DMS 273 (cell line): ENCODE measurements around the gene UHRF1.
"Not testable (repeated sequence)": the region's sequence is repeated elsewhere in the genome, so short reads cannot be mapped to it uniquely, and the experiment has no call there.

ENCODE experiments used
- DNase-seq: peaks from one replicate; lab custom pipeline; 2025; ENCODE audit not compliant: unreplicated experiment; lab: John Stamatoyannopoulos, UW

The UHRF1 gene

DNA sequence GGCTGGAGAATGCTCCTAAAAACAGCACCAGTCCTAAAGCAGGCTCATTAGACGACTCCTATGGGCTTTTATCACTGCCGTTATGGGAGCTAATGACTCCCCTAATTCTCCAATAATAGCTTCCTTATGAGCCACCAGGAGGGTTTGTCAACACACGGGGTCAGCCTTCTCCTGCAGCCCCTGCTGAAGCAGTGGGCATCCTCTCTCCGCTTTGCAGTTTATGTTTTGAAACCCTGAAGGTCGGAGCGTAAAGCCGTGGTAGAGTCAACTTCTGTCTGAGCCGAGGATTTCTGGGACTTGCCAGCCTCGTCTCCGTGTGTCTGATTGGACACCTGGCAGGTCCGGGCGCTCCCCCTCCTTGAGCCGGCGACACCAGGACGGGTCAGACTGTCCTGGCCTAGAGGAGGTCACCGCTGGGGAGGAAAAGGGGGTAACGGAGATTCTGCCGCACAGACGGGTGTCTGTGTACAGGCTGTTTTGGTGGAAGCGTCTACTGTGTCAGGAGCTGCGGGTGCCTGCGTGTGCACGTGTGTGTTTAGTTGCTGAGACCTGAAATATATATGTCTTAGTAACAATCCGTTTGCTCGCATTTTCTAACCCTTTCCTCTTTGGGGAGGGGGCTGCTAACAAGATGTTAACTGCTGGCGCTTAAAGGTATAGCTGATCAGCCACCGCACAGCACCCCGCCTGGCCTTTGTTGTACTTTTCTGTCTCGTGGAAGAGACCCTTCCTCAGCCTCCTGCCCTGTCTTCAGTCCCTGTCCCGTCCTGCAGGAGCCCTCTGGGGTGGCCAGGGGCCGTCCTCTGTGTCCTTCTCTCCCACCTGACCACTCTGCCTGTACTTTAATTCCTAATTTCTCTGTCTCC lies 61.5 kb downstream of the UHRF1 start:
- peak; percentile 61 for DNase-seq

DNA sequence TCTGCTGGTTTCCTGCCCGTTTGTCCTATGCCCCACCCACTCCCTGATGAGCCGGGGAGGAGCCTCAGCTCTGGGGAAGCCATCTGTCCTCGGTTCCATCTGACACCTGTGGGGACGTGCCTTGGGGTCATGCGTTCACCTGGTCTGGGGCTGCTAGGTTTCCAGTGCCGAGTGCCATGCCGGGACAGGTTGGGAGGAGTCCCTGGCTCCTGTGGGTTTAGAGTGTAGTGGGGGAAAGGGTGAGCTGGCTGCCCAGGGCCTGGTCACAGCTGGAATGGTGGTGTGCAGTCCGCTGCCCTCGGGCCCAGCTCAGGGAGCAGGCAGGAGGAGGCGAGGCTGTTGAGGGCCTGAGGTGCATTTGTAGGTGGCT lies 62.1 kb downstream of the UHRF1 start:
- peak; percentile 74 for DNase-seq

DNA sequence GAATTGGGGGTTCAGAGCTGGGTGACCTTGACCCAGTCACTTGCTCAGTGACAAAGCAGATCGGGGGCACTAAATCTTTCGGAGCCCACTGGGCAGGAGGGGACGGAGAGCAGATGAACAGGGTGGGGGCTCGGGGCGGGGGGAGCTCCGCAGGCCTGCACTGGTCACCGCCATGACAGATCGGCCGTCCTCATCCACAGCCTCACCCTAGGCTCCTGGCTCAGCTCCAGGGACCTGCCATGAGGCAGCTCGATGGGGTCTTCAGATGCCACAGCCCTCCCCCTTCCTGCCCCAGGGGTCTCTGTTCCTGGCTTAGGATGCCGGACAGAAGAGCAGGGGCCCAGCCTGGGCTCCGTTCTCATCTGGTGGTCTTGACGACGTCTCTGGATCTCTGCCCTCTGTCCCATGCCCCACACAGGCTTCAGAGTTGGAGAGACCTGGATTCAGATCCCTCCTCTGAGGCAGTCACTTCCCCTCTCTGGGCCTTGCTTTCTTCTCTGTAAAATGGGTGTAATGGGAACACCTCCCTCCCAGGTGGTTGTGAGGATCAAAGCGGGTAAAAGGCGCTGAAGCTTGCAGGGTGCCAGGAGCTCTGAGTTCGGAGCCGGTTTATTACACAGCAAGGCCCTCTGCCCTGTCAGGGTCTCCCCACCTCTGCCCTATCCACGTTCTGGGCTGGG lies 62.7 kb downstream of the UHRF1 start:
- no peak for DNase-seq

DNA sequence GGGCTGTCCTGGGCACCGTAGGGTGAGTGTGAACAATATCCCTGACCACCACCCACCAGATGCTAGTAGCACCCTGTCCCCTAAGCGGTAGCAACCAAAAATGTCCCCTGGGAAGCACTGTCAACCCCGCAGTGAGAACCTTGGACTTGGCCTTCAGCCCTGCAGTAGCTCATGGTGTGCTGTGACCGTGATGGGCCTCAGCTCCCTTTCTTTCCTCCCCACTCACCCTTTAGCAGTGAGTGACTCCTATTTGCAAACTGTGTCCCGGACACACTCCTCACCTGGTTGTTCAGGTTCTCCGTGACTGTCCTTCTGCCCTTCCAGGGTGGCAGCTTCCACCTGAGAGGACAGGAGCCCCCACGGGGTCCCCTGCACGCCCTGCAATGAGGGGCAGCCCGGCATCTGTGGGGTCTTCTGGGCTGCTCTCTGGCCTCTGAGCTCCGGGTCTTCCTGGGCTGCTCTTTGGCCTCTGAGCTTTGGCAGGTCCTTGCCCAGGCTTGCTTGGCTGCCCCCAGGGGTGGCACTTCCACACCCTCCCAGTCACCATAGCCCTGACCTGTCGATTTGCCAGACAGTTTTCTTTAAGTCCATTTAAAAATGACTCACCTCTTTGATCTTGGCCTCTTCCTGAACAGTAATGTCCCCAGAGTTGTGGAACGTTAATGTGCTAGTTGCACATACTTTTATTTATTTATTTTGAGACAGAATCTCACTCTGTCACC lies 63.4 kb downstream of the UHRF1 start:
- DNase-seq = no peak

DNA sequence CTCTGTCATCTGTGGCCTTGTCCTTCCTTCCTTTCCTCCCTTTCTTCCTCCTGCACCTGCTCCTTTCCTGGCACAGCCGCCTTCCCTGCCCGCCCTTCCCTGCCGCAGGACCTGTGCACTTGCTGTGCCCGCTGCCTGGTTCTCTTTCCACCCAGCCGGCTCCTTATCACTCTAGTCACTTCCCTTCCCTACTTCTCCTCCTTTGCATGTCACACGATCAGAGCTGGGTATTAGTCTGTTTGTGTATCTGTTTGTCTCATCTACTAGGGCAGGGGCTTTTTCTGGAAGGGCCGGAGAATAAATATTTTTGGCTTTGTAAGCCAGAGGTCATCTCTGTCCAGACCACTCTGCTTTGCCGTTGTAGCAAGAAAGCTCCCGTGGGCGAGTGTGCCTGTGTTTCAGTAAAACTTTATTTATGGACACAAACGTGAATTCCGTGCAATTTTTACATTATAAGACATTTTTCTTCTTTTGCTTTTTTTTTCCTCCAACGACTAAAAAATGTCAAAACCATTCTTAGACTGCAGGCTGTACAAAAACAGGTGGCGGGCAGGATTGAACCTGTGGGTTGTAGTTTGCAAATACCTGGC lies 65.7 kb downstream of the UHRF1 start:
- DNase-seq = no peak

DNA sequence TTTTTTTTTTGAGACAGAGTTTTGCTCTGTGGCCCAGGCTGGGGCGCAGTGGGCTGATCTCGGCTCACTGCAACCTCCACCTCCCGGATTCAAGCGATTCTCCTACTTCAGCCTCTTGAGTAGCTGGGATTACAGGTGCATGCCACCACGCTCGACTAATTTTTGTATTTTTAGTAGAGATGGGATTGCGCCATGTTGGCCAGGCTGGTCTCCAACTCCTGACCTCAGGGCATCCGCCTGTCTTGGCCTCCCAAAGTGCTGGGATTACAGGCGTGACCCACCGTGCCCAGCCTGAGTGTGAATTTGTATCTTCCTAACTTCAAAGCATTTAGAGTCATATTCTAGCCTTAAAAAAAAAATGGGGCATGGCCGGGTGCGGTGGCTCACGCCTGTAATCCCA lies 66.3 kb downstream of the UHRF1 start:
- DNase-seq = not testable (repeated sequence)

DNA sequence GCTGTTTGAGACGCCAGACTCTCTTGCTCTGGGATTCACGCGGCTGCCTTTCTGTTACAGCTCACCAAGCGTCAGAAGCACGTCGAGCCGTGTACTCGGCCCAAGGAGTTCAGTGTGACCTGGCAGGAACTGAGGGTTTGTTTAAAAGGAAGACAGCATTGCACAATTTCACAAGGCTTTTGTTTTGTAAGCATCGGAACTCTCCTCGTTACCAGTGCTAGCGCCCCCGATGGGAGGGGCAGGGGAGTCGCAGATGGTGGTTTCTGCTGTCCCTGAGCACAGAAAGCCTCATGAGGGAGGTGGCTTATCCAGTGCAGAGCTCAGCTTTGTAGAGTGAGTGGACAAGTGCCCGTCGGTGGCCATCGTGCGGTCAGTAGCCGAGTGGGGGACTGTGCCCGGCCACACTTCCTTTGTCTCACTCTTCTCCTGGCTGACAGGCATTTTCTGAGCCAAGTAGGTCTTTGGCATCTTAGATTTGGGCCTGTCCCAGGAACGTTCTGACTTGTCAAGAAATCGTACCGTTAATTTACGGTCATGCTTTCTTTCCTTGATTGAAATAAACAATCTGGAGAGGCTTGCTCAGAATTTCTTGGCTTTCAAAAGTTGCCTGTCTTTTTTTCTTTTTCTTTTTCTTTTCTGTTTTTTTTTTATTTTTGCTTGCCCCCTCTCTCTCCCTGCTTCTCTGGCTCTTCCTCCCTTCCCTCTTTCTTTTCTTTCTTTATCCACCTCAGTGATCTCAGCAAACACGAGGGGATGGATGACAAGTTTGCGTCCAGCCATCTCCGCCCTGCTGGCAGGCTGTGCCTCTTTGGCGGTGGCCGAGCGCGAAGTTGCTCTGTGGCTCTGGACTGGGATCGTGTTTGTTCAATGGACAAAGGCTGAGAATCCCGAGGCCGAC lies 67.3 kb downstream of the UHRF1 start:
- peak; percentile 57 for DNase-seq

DNA sequence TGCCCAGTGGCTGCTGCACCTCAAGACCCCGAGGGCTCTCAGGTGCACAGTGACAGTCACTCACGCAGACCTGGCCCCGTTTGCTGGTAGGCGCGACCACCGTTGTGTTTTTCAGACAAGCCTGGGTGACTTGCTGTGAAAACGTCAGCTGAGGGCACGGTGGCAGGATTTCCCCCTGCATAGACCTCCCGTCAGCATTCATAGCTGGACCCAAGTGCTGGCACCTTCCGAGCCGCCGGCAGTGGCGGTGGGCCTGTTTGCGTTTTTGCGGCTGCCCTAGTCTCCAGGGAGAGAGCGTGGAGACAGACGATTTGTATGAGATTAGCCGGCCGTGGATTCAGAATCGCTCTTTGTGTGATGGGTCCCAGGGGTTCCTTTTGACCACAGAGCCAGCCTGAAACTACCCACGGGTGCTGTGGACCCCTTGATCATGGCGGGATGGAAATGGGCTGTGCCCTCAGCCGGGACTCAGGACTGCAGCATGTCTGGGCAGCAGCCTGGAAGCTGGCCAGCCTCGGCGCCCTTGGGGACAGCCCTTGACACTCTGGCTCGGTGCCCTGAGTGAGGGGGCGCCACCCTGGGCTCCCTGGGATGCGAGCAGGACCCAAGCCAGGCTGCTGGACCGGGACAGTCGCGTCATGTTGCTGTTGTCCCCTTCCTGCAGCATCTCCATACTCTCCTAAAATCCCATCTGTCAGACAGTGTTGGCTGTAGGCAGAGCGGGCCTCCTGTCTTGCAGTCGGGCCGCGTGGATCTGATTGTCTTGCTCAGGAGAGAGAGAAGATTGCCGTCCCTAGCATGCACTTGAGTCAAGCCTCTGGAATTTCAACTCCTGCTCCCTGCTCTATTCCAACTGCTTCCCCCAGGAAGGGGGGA lies 68.2 kb downstream of the UHRF1 start:
- peak; percentile 33 for DNase-seq

DNA sequence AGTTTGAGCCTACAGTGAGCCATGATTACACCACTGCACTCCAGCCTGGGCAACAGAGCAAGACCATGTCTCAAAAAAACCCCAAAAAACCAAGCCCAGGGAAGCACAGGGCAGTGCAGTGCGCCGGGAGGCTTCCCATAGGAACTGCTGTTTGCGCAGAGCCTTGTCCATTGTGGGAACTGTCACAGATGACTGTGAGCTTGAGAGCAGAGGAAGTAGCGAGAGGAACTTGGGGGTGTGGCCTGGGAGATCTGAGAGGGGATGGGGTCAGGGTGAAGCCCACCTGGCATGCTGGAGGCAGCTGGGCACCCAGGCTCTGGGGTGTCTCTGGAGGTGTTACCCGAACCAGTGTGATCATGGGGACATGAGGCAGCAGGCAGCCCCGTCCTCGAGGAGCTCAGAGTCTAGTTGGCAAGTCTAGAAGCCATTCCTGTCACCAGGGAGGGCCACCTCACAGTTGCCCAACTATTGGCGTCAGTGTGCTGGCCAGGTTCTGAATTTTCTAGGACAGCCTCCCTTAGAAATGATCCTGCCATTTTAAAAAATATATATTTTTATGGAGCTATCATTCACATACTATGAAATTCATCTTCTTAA lies 70.0 kb downstream of the UHRF1 start:
- no peak for DNase-seq

DNA sequence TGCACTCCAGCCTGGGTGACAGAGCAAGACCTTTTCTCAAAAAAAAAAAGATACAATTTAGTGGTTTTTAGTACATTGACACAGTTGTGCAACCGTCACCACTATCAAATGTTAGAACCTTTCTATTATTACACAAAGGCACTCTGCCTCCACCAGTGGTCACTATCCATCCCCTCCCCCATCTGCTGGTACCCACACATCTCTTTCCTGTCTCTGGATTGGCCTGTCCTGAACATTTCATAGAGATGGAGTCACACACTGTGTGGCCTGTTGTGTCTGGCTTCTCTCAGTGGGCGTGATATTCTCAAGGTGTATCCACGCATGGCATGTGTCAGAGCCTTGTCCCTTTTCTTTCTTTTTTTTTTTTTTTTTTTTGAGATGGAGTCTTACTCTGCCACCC lies 70.8 kb downstream of the UHRF1 start:
- DNase-seq = no peak

DNA sequence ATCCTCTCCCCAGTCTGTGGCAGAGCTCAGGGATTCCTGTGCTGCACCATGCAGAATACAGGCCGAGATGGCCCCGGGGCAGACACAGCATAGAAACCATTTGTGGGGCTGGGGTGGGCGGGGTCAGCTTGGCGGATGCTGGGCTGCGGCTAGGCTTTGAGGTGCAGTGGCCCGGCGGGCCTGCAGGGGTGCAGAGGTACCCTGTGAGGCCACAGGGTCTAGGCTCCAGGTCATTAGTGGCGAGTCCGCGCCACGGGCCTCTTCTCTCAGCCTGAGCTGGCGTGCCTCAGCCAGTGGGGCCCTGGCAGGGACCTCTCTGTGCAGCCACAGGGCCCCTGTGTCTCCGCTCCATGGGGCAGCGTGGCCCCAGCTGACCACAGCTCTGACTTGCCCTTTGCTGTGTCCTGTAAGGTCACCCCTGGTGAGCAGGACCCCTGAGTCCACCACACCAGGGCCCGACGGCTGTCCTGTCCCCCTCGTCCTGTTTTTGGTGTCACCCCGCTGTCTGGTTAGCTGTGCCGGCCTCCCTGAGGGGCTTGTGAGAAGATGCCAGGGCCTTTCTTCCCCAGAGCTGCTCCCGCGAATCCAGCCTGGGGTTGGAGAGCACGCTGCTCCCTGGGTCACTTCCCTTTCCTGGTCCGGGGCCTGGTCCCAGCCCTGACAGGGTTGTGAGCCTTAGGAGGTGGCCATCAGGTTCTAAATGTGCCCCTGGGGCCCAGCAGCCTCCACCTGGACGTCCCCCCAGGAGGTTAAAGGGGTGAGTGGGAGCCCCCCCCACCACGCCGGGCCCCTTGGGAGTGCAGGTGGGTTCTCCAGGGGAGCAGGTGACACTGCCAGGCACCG lies 71.8 kb downstream of the UHRF1 start:
- no peak for DNase-seq

DNA sequence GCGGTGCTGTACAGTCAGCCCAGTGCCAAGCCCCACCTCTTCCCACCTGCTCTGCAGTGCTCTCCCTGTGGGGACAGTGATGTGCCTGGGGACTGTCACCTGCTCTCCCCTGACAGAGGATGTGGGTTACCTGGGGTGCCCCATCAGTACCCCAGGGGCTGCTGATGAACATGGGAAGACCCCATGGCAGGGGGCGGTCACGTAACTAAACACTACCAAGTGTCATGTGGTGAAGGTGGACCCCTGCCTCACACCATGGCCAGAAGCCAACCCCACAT lies 72.3 kb downstream of the UHRF1 start:
- DNase-seq = no peak

DNA sequence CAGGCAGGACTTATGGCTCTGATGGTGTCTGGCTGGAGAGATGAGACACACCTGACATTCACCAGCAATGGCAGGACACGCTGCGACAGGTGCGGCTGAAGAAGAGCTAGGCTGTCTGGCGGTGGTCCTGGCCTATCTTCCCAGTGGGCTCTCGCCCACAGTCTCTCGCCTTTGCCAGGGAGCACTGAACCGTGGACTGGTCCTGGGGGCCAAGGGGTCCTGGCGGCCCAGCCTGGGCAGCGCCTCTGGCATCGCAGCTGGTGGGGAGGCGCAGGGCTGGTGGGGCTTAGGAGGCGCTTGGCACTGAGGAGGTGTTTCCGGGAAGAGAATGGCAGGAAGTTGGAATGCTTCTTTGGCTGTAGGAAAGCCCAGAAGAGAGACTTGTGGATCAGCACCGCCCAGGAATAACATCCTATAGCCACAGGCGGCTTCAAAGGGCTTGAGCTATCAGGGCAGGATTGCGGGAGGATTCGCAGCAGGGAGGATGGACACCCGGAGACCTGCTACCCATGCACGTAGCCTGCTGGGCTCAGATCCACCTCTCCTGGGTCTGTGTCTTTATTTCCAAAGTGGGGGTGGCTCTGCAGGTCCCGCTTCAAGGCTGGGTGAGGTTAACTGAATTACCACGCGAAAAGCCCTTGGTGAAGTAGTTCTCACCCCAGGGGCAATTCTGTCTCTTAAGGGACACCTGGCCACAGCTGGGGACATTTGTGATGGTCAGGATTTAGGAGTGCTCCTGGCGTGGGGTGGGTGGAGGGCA lies 74.2 kb downstream of the UHRF1 start:
- DNase-seq = no peak

DNA sequence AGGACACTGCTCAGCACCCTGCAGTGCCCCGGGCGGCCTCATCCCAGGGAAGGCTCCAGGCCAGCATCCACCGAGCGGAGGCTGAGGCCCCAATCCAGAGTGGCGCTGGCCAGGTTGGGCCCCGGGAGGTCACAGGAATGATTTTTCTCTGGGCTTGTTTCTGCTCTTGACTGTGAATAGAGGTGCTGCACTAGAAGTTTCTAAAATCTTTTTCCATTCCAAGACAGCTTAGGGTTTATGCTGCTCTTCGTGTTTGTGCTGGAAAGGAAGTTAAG lies 74.7 kb downstream of the UHRF1 start:
- DNase-seq = no peak

DNA sequence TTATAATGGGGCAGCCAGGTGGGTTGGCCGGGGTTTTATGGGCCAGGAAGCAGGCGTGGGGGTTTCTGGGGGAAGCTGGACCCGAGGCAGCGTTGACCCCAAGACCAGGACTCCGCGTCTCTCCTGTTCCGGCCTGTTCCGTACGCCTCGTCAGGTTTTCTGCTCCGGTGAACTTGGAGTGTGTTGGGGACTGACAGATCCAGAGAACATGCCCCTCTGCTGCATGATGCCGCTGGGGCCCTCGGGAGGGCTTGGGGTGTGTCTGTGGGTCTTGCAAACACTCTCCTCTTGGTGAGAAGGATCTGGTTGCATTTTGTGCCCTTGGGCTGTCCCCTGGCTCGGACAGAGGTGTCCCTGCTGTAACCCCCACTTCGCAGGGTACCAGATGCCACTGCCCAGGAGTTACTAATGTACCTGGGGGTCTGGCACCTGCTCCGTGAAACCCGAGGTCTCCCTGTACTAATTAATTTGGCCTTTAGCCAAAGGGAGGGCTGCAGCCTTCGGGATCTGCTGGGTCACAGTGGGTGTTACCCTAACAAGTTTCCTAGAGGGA lies 75.2 kb downstream of the UHRF1 start:
- DNase-seq = no peak

DNA sequence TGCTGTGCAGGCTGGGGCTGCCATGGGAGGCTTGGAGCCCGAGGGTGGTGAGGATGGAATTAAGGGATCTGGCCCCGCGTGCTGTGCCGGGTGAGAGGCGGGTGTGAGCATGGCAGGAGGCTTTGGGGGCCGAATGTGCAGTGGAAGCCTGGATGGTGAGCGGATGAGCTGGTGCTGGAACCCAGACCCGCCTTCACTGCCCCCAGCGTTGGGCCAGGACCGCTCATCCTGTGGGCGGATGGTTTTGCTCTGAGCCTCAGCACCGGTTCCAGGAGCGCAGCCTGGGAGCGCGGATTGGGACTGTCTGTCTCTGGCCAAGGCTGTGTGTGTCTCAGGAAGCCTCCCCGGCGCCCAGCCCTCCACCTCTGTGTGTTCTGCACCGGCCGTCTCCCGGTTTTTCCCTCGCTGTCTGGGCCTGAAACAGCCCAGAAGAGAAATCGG lies 76.3 kb downstream of the UHRF1 start:
- DNase-seq = no peak

DNA sequence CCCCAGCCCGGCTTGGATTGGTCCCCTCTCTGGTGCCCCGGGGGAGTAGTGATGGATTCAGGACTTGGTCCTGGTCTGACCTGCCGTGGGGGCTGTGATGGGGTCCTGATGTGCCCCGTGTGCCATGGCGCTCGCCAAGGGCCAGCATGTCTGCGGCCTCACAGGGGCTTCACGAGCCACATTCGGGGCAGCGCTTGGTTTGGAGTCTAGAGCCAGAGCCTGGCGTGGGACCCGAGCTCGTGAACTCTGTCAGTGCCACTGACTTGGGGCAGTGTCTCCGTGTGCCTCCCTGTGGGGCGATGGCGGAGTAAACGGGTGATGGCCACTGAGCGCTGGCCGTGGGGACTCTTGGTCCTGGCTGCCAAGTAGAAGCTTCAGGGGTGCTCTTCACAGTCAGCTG lies 76.8 kb downstream of the UHRF1 start:
- no peak for DNase-seq

DNA sequence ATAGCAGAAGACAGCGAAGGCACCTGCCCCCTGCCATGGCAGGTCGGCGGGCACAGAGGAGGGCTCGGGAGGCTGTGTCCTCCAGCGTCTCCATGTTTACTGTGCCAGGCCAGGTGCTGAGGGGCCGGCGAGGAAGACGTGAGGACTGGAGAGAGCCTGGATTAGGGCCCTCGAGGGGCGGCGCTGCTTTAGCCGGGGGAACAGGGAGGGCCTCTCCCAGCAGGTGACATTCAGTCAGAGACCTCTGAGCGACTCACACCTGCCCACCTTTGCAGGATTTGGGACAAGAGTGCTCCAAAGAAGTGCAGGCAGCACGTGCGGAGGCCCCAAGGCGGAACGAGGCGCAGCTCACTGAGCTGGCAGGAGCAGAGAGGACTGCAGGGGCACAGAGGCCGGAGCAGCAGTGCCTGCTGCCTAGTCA lies 77.2 kb downstream of the UHRF1 start:
- DNase-seq = no peak
